BE2C (cell line): ENCODE results near the gene ADCY2.
A peak's percentile ranks its signal among the peaks of the same experiment; 100 is the strongest.

ENCODE experiments used
- DNase-seq: peaks from one replicate; pipeline ENCODE4 v3.0.0-alpha.2; 2020
- H3K27me3 ChIP-seq: fragments of 250-450 bp; sonication (Bioruptor Pico); 2 replicates; pipeline ENCODE4 v1.5.1; 2020; ENCODE audit warnings: mild to moderate bottlenecking
- H3K36me3 ChIP-seq: fragments of 250-450 bp; sonication (Bioruptor Pico); 2 replicates; pipeline ENCODE4 v1.5.1; 2020; ENCODE audit warnings: mild to moderate bottlenecking
- H3K4me1 ChIP-seq: fragments of 250-450 bp; sonication (Bioruptor Pico); 2 replicates; pipeline ENCODE4 v1.5.1; 2020
- H3K4me3 ChIP-seq: 2 replicates; pipeline ENCODE4 v1.5.1; 2011; ENCODE audit warnings: low read depth, low read length
- H3K9me3 ChIP-seq: fragments of 250-450 bp; sonication (Bioruptor Pico); 2 replicates; pipeline ENCODE4 v1.5.1; 2020
- TF ChIP-seq, protein P1 (sequence below): IDR thresholded peaks from 2 replicates; pipeline ENCODE4 v1.5.1; 2012; ENCODE audit warnings: mild to moderate bottlenecking, low read depth, low read length

The ADCY2 gene

DNA sequence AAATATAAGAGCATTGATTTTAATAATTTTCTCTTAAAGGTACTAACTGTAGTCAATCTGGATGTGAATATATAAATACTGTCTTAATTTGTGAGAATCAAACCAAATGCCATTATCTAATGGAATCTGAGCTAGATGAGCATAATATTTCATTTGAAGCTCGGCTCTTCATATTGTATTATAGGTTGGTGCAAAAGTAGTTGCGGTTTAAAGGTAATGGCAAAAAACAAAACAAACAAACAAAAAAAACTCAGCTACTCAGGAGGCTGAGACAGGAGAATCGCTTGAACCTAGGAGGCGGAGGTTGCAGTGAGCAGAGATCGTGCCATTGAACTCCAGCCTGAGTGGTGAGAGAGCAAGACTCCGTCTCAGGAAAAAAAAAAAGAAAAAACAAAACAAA, 358.6 kb downstream of the ADCY2 start:
- Histone ChIP-seq H3K9me3 (no peaks in the 10 kb centered on the region), H3K27me3 (no peaks in the 10 kb centered on the region; the same call in 1 of the 2 replicates), H3K4me1 (no peaks in the 10 kb centered on the region), H3K36me3 (no peaks in the 10 kb centered on the region), H3K4me3 (no peak overlapping the region)
- TF ChIP-seq, protein P1, sequence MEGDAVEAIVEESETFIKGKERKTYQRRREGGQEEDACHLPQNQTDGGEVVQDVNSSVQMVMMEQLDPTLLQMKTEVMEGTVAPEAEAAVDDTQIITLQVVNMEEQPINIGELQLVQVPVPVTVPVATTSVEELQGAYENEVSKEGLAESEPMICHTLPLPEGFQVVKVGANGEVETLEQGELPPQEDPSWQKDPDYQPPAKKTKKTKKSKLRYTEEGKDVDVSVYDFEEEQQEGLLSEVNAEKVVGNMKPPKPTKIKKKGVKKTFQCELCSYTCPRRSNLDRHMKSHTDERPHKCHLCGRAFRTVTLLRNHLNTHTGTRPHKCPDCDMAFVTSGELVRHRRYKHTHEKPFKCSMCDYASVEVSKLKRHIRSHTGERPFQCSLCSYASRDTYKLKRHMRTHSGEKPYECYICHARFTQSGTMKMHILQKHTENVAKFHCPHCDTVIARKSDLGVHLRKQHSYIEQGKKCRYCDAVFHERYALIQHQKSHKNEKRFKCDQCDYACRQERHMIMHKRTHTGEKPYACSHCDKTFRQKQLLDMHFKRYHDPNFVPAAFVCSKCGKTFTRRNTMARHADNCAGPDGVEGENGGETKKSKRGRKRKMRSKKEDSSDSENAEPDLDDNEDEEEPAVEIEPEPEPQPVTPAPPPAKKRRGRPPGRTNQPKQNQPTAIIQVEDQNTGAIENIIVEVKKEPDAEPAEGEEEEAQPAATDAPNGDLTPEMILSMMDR = no peak
- no peak for DNase-seq

DNA sequence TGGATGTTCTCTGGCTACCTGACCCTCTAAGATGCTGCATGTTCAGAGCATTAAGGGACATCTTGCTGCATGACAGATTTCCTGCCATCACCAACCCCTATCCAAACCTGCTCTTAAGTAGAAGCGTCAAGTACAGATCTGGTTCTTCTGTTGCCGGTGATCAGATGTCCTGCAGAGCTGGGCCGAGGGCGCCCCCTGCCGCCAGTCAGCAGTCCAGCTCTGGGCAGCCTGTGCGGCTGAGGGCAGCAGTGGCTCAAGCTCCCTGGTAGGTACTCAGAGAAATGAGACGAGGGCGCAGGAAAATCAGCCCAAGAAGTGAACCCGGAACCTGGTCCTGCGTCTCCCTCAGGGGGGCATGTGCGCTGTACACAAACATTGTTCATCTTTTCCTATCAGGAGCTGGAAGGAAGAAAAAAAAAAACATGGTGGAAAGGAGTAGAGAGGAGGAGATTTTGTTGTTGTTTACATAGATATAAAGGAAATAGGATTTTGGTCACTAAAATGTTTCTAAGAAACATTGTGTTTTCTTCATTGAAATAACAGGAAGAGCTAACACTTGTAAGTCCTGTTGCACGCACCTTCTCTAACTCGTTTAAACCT, 359.2 kb downstream of the ADCY2 start:
- Histone ChIP-seq H3K27me3 (no peaks in the 10 kb centered on the region; the same call in 1 of the 2 replicates), H3K36me3 (no peaks in the 10 kb centered on the region), H3K9me3 (no peaks in the 10 kb centered on the region), H3K4me3 (no peak overlapping the region), H3K4me1 (no peaks in the 10 kb centered on the region)
- TF ChIP-seq, protein P1 = peak; percentile 92
- DNase-seq = peak; percentile 76

DNA sequence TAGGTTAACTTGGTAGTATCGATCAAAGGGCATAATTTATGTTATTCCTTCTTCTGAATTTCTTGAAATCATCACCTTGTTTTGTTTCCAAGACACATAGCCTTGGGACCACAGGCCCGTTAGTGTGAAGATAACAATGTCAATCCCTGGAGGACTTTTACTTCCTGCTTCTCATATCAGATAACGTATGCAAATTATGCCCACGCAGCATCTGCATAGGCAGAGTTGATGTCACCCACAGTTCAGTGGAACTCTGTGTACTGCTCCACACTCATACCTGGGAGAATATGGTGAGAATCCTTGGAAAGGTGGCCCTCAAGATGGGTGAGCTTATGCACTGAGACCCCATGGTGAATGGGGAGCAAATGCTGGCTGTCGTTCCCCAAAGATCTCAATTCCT, 360.0 kb downstream of the ADCY2 start:
- Histone ChIP-seq H3K36me3 (no peaks in the 10 kb centered on the region), H3K9me3 (no peaks in the 10 kb centered on the region), H3K4me1 (no peaks in the 10 kb centered on the region), H3K4me3 (no peak overlapping the region), H3K27me3 (no peaks in the 10 kb centered on the region; the same call in 1 of the 2 replicates)
- no peak for DNase-seq
- TF ChIP-seq, protein P1 = no peak

DNA sequence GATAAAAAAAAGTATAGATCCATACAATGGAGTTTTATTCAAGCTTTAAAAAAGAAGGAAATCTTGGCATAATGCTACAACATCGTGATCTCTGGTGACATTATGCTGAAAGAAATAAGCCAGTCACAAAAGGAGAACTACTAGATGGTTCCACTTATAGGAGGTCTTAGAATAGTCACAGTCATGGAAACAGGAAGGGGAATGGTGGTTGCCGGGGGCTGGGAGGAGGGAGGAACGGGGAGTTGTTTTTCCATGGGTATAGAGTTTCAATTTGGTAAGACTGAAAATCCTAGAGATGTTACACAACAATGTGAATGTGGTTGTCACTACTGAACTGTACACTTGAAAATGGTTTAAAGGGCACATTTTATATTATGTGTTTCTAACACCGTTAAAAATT, 360.5 kb downstream of the ADCY2 start:
- no peaks in the 10 kb centered on the region for H3K36me3 ChIP-seq
- H3K9me3 ChIP-seq = no peaks in the 10 kb centered on the region
- DNase-seq = no peak
- TF ChIP-seq, protein P1 = no peak
- H3K4me1 ChIP-seq = no peaks in the 10 kb centered on the region
- H3K27me3 ChIP-seq = no peaks in the 10 kb centered on the region; the same call in 1 of the 2 replicates
- no peak overlapping the region for H3K4me3 ChIP-seq

DNA sequence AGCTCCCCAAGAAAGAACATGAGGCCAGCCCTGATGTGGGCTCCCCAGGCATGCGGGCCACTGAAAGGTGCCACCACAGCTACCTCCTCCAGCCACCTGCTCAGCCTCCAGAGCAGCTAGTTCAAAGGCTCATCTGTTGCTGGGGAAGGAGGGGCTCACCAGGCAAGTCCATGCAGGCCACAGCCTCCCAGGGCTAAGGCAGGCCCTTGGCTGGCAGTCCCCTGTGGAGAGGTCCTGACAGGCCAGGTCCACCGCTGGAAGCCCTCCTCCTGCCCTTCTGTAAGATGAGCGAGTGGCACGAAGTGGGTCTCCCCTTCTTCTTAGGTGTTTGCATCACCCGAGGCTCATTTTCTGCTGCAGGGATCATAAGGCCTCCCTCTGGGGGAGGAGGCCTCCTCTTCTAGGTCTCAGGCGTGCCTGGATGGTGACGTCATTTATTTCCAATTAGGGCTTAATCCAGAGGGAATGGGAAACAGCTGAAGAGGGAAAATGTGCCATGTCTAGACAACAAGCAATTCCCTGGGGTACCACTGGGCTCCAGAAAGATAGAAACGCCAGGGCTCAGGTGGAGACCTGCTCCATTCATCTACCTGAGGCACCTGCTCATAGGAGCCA, 363.4 kb downstream of the ADCY2 start:
- Histone ChIP-seq H3K4me3 (no peak overlapping the region), H3K27me3 (no peaks in the 10 kb centered on the region; the same call in 1 of the 2 replicates), H3K9me3 (no peaks in the 10 kb centered on the region), H3K4me1 (no peaks in the 10 kb centered on the region), H3K36me3 (no peaks in the 10 kb centered on the region)
- TF ChIP-seq, protein P1 = no peak
- no peak for DNase-seq

DNA sequence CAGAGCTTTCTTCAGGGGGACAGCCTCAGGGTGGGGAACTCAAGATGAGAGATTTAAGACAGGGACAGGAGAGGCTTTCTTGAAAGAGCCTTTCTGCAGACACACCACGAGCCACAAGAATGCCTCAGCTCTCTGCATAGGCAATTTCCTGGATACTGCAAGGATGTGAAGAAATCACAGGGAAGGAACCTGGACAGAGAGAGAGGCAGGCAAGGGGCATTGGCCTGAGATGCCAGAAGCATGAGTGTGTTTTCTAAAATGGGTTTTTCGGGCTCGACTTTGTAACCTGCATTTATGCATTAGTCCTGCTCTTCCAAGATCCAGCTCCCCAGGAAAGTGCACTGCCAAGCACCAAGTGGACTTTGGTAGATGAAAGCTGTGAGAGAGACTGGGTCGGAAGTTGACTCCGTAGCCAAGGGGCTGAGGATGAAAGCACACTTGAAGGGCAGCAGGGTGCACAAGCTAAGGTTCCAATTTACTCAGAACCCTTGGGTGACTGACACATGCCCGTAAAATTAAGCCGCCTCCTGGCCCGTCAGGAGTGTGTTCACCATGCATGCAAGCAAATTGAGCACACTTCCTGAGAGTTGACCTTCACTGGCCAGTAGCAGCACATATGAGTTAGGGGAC, 364.1 kb downstream of the ADCY2 start:
- H3K4me3 ChIP-seq = no peak overlapping the region
- H3K9me3 ChIP-seq = no peaks in the 10 kb centered on the region
- no peaks in the 10 kb centered on the region for H3K4me1 ChIP-seq
- peaks cover 2% of the 10 kb centered on the region; the same call in 1 of the 2 replicates for H3K27me3 ChIP-seq
- TF ChIP-seq, protein P1 = no peak
- DNase-seq = no peak
- no peaks in the 10 kb centered on the region for H3K36me3 ChIP-seq
